OCI-LY3 (cell line): ENCODE data around the gene NDFIP1.

Source experiments
- H2AFZ ChIP-seq: fragments of 200-600, 300-600 bp; shearing (Covaris generic); 2 replicates; pipeline ENCODE4 v1.6.0; 2014; ENCODE audit warnings: antibody characterized with exemption, low read depth, low read length
- H3K27ac ChIP-seq: fragments of 200-600, 300-600 bp; sonication (generic); 2 replicates; pipeline ENCODE4 v1.5.1; 2014; ENCODE audit warnings: mild to moderate bottlenecking, low read length, moderate library complexity, mixed read lengths
- H3K27me3 ChIP-seq: fragments of 200-600, 300-600 bp; sonication (generic); 2 replicates; pipeline ENCODE4 v1.6.1; 2014; ENCODE audit warnings: low read depth, low read length, mixed read lengths
- H3K36me3 ChIP-seq: fragments of 200-600, 300-600 bp; sonication (generic); replicated peaks from 2 replicates; pipeline ENCODE3; 2014; ENCODE audit warnings: low read depth, low read length, mixed read lengths
- H3K4me1 ChIP-seq: fragments of 300-600, 200-600 bp; sonication (generic); 2 replicates; pipeline ENCODE4 v1.6.1; 2014; ENCODE audit warnings: low read length, mixed read lengths
- H3K4me2 ChIP-seq: fragments of 200-600, 300-600 bp; sonication (generic); 2 replicates; pipeline ENCODE4 v1.6.1; 2014; ENCODE audit warnings: low read length, mixed read lengths
- H3K4me3 ChIP-seq: fragments of 300-600, 200-600 bp; sonication (generic); 2 replicates; pipeline ENCODE4 v1.5.1; 2014; ENCODE audit warnings: antibody characterized with exemption, mild to moderate bottlenecking, low read length, moderate library complexity
- H3K79me2 ChIP-seq: fragments of 300-600, 200-600 bp; shearing (Covaris generic); 2 replicates; pipeline ENCODE4 v1.6.1; 2014; ENCODE audit warnings: mild to moderate bottlenecking, low read length, mixed read lengths
- H3K9ac ChIP-seq: fragments of 300-600, 200-600 bp; shearing (Covaris generic); 2 replicates; pipeline ENCODE4 v1.6.0; 2014; ENCODE audit warnings: mild to moderate bottlenecking, low read length, moderate library complexity
- H3K9me3 ChIP-seq: fragments of 200-600, 300-600 bp; shearing (Covaris generic); 2 replicates; pipeline ENCODE4 v1.6.1; 2014; ENCODE audit warnings: low read length, mixed read lengths; ENCODE audit not compliant: insufficient read depth
- H4K20me1 ChIP-seq: fragments of 200-600, 300-600 bp; sonication (generic); 2 replicates; pipeline ENCODE4 v1.6.1; 2016; ENCODE audit warnings: low read length, mixed read lengths; ENCODE audit not compliant: insufficient read depth
- EZH2phosphoT487 ChIP-seq: fragments of 200-600 bp; shearing (Covaris generic); IDR thresholded peaks from 2 replicates; pipeline ENCODE4 v1.6.1; 2018; ENCODE audit warnings: antibody characterized with exemption, mixed run types, low read depth
- TF ChIP-seq, protein P1 (sequence below): fragments of 200-600, 300-600 bp; sonication (generic); IDR thresholded peaks from 2 replicates; pipeline ENCODE4 v1.5.1; 2014; ENCODE audit warnings: antibody characterized with exemption, low read length, low read depth

The NDFIP1 gene

DNA sequence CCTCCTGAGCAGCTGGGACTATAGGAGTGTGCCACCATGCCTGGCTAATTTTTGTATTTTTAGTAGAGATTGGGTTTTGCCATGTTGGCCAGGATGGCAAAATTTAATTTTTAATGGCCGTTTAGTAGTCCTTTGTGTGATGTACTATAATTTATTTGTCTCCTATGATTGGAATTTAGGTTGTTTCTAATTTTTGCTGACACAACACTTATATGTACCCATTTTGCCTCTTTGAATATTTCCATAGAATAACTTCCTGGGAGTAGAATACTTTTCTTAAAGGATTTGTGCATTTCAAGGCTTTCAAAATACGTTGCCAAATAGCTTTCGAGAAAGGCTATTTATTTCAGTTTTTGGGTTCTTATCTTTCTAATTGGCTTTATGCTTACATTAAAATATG is 22.8 kb downstream of the NDFIP1 start:
- no peak overlapping the region for H3K4me2 ChIP-seq
- no peaks in the 10 kb centered on the region for H3K9me3 ChIP-seq
- H3K79me2 ChIP-seq = peaks cover 3% of the 10 kb centered on the region; the same call in 1 of the 2 replicates
- H3K27ac ChIP-seq = no peak overlapping the region
- TF ChIP-seq EZH2phosphoT487 = no peak
- TF ChIP-seq, protein P1, sequence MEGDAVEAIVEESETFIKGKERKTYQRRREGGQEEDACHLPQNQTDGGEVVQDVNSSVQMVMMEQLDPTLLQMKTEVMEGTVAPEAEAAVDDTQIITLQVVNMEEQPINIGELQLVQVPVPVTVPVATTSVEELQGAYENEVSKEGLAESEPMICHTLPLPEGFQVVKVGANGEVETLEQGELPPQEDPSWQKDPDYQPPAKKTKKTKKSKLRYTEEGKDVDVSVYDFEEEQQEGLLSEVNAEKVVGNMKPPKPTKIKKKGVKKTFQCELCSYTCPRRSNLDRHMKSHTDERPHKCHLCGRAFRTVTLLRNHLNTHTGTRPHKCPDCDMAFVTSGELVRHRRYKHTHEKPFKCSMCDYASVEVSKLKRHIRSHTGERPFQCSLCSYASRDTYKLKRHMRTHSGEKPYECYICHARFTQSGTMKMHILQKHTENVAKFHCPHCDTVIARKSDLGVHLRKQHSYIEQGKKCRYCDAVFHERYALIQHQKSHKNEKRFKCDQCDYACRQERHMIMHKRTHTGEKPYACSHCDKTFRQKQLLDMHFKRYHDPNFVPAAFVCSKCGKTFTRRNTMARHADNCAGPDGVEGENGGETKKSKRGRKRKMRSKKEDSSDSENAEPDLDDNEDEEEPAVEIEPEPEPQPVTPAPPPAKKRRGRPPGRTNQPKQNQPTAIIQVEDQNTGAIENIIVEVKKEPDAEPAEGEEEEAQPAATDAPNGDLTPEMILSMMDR = no peak
- no peak overlapping the region for H3K4me3 ChIP-seq
- peaks cover 14% of the 10 kb centered on the region for H3K4me1 ChIP-seq
- no peak overlapping the region for H2AFZ ChIP-seq
- no peaks in the 10 kb centered on the region; the same call in 1 of the 2 replicates for H4K20me1 ChIP-seq
- H3K9ac ChIP-seq = no peak overlapping the region
- peaks cover 11% of the 10 kb centered on the region for H3K36me3 ChIP-seq
- H3K27me3 ChIP-seq = no peaks in the 10 kb centered on the region

DNA sequence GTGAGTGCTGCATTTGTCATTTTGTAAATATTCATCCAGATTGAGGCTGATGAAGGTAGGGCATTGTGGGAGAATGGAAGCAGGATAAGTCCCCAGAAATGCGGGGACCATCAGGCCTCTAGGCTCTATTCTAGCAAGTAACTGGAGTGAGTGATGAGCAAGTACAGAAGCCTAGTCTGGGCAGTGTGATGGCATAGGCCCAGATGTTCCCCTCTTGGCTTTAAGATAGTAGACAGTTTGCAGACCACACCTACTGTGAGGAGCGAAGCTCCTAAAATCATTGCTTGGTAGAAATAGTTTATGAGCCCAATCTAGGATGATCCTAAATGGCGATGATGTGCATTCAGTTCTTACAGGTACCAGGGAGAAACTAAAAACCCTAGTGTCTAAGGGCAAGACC is 24.3 kb downstream of the NDFIP1 start:
- TF ChIP-seq EZH2phosphoT487 = no peak
- TF ChIP-seq, protein P1 = no peak
- Histone ChIP-seq H3K9ac (no peak overlapping the region), H2AFZ (no peak overlapping the region), H3K27me3 (no peaks in the 10 kb centered on the region), H4K20me1 (no peaks in the 10 kb centered on the region; the same call in 1 of the 2 replicates), H3K4me1 (peaks cover 14% of the 10 kb centered on the region), H3K4me3 (no peak overlapping the region), H3K27ac (no peak overlapping the region), H3K4me2 (no peak overlapping the region; the same call in 1 of the 2 replicates), H3K9me3 (no peaks in the 10 kb centered on the region), H3K36me3 (peaks cover 11% of the 10 kb centered on the region), H3K79me2 (no peaks in the 10 kb centered on the region; the same call in 1 of the 2 replicates)

DNA sequence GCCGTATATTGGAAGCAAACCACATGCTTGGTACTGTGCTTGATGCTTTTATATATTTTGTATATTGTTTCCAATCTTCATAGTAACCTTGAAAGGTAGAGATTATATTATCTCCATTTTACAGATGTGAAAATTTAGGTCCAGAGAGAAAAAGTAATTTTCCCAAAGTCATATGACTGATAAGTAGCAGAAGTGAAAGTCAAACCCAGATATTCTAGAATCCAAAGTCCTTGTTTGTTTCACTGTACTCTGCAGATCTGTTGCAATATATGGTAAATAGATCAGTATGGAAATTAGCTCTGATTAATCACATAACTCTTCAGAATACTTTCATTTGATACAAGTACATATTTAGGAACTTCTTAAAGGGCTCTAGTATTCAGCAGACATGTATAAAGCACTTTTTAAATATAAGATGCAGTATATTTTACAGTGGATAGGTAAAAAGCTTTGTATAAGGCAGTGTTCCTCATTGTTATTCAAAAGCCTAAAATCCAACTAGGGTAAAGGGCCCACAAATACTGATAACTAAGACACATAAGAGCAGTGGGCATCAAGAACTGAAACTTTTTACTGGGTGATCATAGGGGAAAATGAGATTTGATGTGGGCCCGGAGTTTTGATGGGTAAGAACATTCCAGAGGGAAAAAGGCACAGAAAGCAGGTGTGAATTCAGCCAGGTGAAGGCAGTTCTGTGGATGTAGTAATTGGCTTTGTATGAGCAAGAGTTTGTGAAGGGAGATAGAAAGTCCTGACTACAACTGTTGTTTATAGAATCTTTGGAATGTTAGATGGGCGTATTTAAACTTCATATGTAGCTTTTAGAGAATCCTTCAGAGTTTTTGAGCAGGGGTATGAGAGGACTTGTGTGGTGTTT is 25.0 kb downstream of the NDFIP1 start:
- no peak overlapping the region for H2AFZ ChIP-seq
- no peaks in the 10 kb centered on the region; the same call in 1 of the 2 replicates for H4K20me1 ChIP-seq
- H3K27ac ChIP-seq = no peak overlapping the region

More for the DNA sequence above, 25.0 kb downstream of the NDFIP1 start:
- no peaks in the 10 kb centered on the region for H3K9me3 ChIP-seq
- H3K36me3 ChIP-seq = peaks cover 11% of the 10 kb centered on the region
- no peak overlapping the region; the same call in 1 of the 2 replicates for H3K4me2 ChIP-seq
- no peak for TF ChIP-seq EZH2phosphoT487
- TF ChIP-seq, protein P1 = no peak
- H3K4me1 ChIP-seq = peaks cover 14% of the 10 kb centered on the region
- no peaks in the 10 kb centered on the region for H3K27me3 ChIP-seq
- no peak overlapping the region for H3K4me3 ChIP-seq
- H3K79me2 ChIP-seq = no peaks in the 10 kb centered on the region; the same call in 1 of the 2 replicates
- no peak overlapping the region for H3K9ac ChIP-seq
